Neural cell (in vitro differentiated cells): ENCODE measurements around the gene BCL2L11. TPM values are rescaled to one million over a fixed set of nuclear protein-coding genes. Genes with fewer than 3 reads are reported as not detected.

Source experiments
- H2AFZ ChIP-seq: fragments of 200-600, 300-800 bp; sonication (generic), shearing (Covaris generic); 2 replicates; pipeline ENCODE4 v1.6.0; 2014; ENCODE audit warnings: low read depth, mild to moderate bottlenecking, antibody characterized with exemption, low read length, moderate library complexity
- H3F3A ChIP-seq: fragments of 200-600 bp; shearing (Covaris generic); 2 replicates; pipeline ENCODE4 v1.6.1; 2016; ENCODE audit warnings: mild to moderate bottlenecking, moderate library complexity, mixed read lengths, antibody characterized with exemption, low read length; ENCODE audit not compliant: insufficient read depth, poor library complexity, severe bottlenecking
- H3K27ac ChIP-seq: fragments of 200-600, 300-800 bp; sonication (generic), shearing (Covaris generic); 2 replicates; pipeline ENCODE4 v1.5.1; 2014; ENCODE audit warnings: mild to moderate bottlenecking, low read length, moderate library complexity
- H3K27me3 ChIP-seq: fragments of 300-800, 200-600 bp; sonication (generic), shearing (Covaris generic); 2 replicates; pipeline ENCODE4 v1.6.0; 2014; ENCODE audit warnings: mild to moderate bottlenecking, low read depth, low read length, moderate library complexity; ENCODE audit not compliant: insufficient read depth
- H3K36me3 ChIP-seq: fragments of 300-800, 200-600 bp; sonication (generic), shearing (Covaris generic); 2 replicates; pipeline ENCODE4 v1.5.1; 2014; ENCODE audit warnings: mild to moderate bottlenecking, antibody characterized with exemption, low read length, moderate library complexity; ENCODE audit not compliant: insufficient read depth
- H3K4me2 ChIP-seq: fragments of 300-800, 200-600 bp; sonication (generic), shearing (Covaris generic); 2 replicates; pipeline ENCODE4 v1.6.0; 2014; ENCODE audit warnings: mild to moderate bottlenecking, low read length
- H3K4me3 ChIP-seq: fragments of 300-800, 200-600 bp; sonication (generic), shearing (Covaris generic); 2 replicates; pipeline ENCODE4 v1.5.1; 2014; ENCODE audit warnings: mild to moderate bottlenecking, low read length, moderate library complexity
- H3K79me2 ChIP-seq: fragments of 200-600 bp; shearing (Covaris generic); replicated peaks from 2 replicates; pipeline ENCODE4 v1.6.0; 2014; ENCODE audit warnings: mild to moderate bottlenecking, low read length, moderate library complexity; ENCODE audit not compliant: insufficient read depth
- H3K9ac ChIP-seq: fragments of 300-800, 200-600 bp; sonication (generic), shearing (Covaris generic); 2 replicates; pipeline ENCODE4 v1.6.1; 2016; ENCODE audit warnings: mild to moderate bottlenecking, low read length, mixed read lengths
- H3K9me2 ChIP-seq: fragments of 200-600 bp; shearing (Covaris generic); 2 replicates; pipeline ENCODE4 v1.6.1; 2016; ENCODE audit warnings: mild to moderate bottlenecking, low read length, mixed read lengths; ENCODE audit not compliant: insufficient read depth
- H3K9me3 ChIP-seq: fragments of 200-600, 300-800 bp; sonication (generic), shearing (Covaris generic); 2 replicates; pipeline ENCODE4 v1.6.1; 2016; ENCODE audit warnings: mild to moderate bottlenecking, mixed run types, low read length, moderate library complexity, mixed read lengths
- H4K20me1 ChIP-seq: fragments of 200-600 bp; shearing (Covaris generic); 2 replicates; pipeline ENCODE4 v1.6.1; 2016; ENCODE audit warnings: mild to moderate bottlenecking, mixed run types; ENCODE audit not compliant: insufficient read depth
- EP300 ChIP-seq: fragments of 450-650 bp; conservative IDR thresholded peaks from 2 replicates; pipeline ENCODE4 v1.6.1; 2014; ENCODE audit warnings: antibody characterized with exemption, mild to moderate bottlenecking, moderate library complexity; ENCODE audit not compliant: poor library complexity, severe bottlenecking
- EZH2 ChIP-seq: fragments of 200-600, 300-800 bp; shearing (Covaris generic), sonication (generic); IDR thresholded peaks from 2 replicates; pipeline ENCODE4 v1.6.1; 2014; ENCODE audit warnings: antibody characterized with exemption, low read length, borderline replicate concordance, mild to moderate bottlenecking; ENCODE audit not compliant: insufficient read depth, poor library complexity, severe bottlenecking
- MXI1 ChIP-seq: fragments of 450-650 bp; conservative IDR thresholded peaks from 2 replicates; pipeline ENCODE4 v1.6.1; 2014; ENCODE audit warnings: antibody characterized with exemption, mild to moderate bottlenecking; ENCODE audit not compliant: poor library complexity, severe bottlenecking
- POLR2AphosphoS5 ChIP-seq: IDR thresholded peaks from 2 replicates; pipeline ENCODE4 v1.6.1; 2012
- RAD21 ChIP-seq: fragments of 450-650 bp; conservative IDR thresholded peaks from 2 replicates; pipeline ENCODE4 v1.6.1; 2014; ENCODE audit warnings: antibody characterized with exemption, mild to moderate bottlenecking, moderate library complexity
- SMC3 ChIP-seq: fragments of 450-650 bp; conservative IDR thresholded peaks from 2 replicates; pipeline ENCODE4 v1.6.1; 2014; ENCODE audit warnings: antibody characterized with exemption, mild to moderate bottlenecking, moderate library complexity; ENCODE audit not compliant: poor library complexity
- TAF1 ChIP-seq: IDR thresholded peaks from 2 replicates; pipeline ENCODE4 v1.6.1; 2012; ENCODE audit warnings: low read depth
- polyA plus RNA-seq: library from polyadenylated mRNA; depleted of rRNA; stranded (reverse); fragments of >200 nt; gene quantifications from 2 replicates; pipeline ENCODE4 v1.2.3, GENCODE V29; 2014
- TF ChIP-seq, protein P1 (sequence below): fragments of 450-650 bp; IDR thresholded peaks from 2 replicates; pipeline ENCODE4 v1.5.1; 2014; ENCODE audit warnings: antibody characterized with exemption, mild to moderate bottlenecking, moderate library complexity; ENCODE audit not compliant: poor library complexity, severe bottlenecking
- TF ChIP-seq, protein P2 (sequence below): IDR thresholded peaks from 2 replicates; pipeline ENCODE4 v1.6.1; 2012; ENCODE audit warnings: borderline replicate concordance

The BCL2L11 gene
- polyA plus RNA-seq, 1 donor from 2014 or later: 2.6 TPM

DNA sequence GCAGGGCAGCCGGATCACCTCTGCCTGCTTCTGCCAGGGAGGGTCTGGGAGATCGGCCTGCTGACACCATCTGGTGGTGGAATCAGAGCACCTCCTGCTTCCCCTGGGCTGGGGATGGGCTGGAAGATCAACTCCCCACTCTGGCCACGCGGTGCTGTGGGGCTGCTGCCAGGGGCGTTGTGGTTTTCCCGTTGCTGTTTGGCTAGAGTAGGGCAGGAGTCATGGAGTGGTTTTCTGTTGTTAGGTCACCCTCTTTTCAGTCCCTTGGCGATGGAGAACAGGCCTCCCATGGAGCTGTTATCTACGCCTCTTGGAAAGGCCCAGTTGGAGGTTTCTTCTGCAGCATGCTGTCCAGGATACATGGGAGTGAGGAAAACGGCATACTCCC, 15.2 kb downstream of the BCL2L11 start:
- no peaks in the 10 kb centered on the region for H3K27me3 ChIP-seq
- no peaks in the 10 kb centered on the region for H3K36me3 ChIP-seq
- no peaks in the 10 kb centered on the region for H3F3A ChIP-seq
- no peak overlapping the region for H3K9ac ChIP-seq
- H3K27ac ChIP-seq: no peak overlapping the region
- TF ChIP-seq EP300 (no peak), EZH2 (no peak), POLR2AphosphoS5 (no peak), RAD21 (no peak), TAF1 (no peak), MXI1 (no peak), SMC3 (no peak)
- TF ChIP-seq, protein P1, sequence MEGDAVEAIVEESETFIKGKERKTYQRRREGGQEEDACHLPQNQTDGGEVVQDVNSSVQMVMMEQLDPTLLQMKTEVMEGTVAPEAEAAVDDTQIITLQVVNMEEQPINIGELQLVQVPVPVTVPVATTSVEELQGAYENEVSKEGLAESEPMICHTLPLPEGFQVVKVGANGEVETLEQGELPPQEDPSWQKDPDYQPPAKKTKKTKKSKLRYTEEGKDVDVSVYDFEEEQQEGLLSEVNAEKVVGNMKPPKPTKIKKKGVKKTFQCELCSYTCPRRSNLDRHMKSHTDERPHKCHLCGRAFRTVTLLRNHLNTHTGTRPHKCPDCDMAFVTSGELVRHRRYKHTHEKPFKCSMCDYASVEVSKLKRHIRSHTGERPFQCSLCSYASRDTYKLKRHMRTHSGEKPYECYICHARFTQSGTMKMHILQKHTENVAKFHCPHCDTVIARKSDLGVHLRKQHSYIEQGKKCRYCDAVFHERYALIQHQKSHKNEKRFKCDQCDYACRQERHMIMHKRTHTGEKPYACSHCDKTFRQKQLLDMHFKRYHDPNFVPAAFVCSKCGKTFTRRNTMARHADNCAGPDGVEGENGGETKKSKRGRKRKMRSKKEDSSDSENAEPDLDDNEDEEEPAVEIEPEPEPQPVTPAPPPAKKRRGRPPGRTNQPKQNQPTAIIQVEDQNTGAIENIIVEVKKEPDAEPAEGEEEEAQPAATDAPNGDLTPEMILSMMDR: no peak
- TF ChIP-seq, protein P2, sequence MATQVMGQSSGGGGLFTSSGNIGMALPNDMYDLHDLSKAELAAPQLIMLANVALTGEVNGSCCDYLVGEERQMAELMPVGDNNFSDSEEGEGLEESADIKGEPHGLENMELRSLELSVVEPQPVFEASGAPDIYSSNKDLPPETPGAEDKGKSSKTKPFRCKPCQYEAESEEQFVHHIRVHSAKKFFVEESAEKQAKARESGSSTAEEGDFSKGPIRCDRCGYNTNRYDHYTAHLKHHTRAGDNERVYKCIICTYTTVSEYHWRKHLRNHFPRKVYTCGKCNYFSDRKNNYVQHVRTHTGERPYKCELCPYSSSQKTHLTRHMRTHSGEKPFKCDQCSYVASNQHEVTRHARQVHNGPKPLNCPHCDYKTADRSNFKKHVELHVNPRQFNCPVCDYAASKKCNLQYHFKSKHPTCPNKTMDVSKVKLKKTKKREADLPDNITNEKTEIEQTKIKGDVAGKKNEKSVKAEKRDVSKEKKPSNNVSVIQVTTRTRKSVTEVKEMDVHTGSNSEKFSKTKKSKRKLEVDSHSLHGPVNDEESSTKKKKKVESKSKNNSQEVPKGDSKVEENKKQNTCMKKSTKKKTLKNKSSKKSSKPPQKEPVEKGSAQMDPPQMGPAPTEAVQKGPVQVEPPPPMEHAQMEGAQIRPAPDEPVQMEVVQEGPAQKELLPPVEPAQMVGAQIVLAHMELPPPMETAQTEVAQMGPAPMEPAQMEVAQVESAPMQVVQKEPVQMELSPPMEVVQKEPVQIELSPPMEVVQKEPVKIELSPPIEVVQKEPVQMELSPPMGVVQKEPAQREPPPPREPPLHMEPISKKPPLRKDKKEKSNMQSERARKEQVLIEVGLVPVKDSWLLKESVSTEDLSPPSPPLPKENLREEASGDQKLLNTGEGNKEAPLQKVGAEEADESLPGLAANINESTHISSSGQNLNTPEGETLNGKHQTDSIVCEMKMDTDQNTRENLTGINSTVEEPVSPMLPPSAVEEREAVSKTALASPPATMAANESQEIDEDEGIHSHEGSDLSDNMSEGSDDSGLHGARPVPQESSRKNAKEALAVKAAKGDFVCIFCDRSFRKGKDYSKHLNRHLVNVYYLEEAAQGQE: no peak
- H3K79me2 ChIP-seq: peaks cover 16% of the 10 kb centered on the region
- no peak overlapping the region for H3K4me2 ChIP-seq
- no peaks in the 10 kb centered on the region for H4K20me1 ChIP-seq
- H2AFZ ChIP-seq: no peak overlapping the region
- no peak overlapping the region for H3K4me3 ChIP-seq
- no peaks in the 10 kb centered on the region for H3K9me2 ChIP-seq
- H3K9me3 ChIP-seq: no peaks in the 10 kb centered on the region

DNA sequence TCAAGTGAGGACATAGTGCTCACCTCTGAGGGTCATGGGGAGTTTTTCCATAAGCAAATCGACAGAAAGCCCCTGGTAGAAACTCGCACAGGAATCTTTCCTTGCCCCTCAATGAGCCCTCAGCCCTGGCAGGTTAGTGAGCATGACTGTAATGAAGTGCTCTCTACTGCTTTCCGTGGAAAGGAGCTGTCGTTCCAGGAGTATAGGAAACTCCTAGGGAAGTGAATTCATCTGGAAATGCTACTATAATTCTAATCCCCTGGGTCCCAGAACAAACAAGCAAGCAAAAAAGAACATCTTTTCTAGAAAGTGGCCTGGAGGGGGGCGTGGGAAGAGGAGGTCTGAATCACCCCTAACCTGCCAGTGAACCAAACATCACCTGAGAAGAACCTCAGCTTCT, 18.1 kb downstream of the BCL2L11 start:
- no peak overlapping the region for H2AFZ ChIP-seq
- H3K27ac ChIP-seq: no peak overlapping the region
- H3K9ac ChIP-seq: no peak overlapping the region
- H3K4me3 ChIP-seq: no peak overlapping the region
- no peaks in the 10 kb centered on the region for H3K9me3 ChIP-seq
- peaks cover 2% of the 10 kb centered on the region for H3K27me3 ChIP-seq
- no peak overlapping the region for H3K4me2 ChIP-seq
- no peaks in the 10 kb centered on the region for H3K36me3 ChIP-seq
- peaks cover 16% of the 10 kb centered on the region for H3K79me2 ChIP-seq
- TF ChIP-seq, protein P1: no peak
- TF ChIP-seq RAD21 (no peak), EZH2 (no peak), POLR2AphosphoS5 (no peak), EP300 (no peak), TAF1 (no peak), MXI1 (no peak), SMC3 (no peak)
- TF ChIP-seq, protein P2: no peak
- H3K9me2 ChIP-seq: no peaks in the 10 kb centered on the region
- H4K20me1 ChIP-seq: no peaks in the 10 kb centered on the region
- no peaks in the 10 kb centered on the region for H3F3A ChIP-seq
